Mesodermal cell (in vitro differentiated cells): ENCODE results near the gene PTPRN2.

Experiments used
- H3K27ac ChIP-seq: 2 replicates; pipeline ENCODE4 v1.7.0; 2013; ENCODE audit warnings: mild to moderate bottlenecking, low read depth, low read length, moderate library complexity; ENCODE audit not compliant: severe bottlenecking
- H3K36me3 ChIP-seq: 2 replicates; pipeline ENCODE4 v1.7.1; 2013; ENCODE audit warnings: mild to moderate bottlenecking, low read length, moderate library complexity; ENCODE audit not compliant: control insufficient read depth, insufficient read depth
- H3K4me1 ChIP-seq: one replicate; pipeline ENCODE4 v1.7.1; 2013; ENCODE audit warnings: mild to moderate bottlenecking, low read length; ENCODE audit not compliant: insufficient read depth, control insufficient read depth, poor library complexity, severe bottlenecking
- H3K4me3 ChIP-seq: 2 replicates; pipeline ENCODE4 v1.7.0; 2013; ENCODE audit warnings: low read length, control low read depth, mild to moderate bottlenecking; ENCODE audit not compliant: insufficient read depth, poor library complexity, severe bottlenecking; ENCODE audit errors: extremely low read depth
- H3K9me3 ChIP-seq: 2 replicates; pipeline ENCODE4 v1.7.1; 2013; ENCODE audit warnings: mild to moderate bottlenecking, low read length, moderate library complexity; ENCODE audit not compliant: control insufficient read depth
- WGBS, 2 experiments: methylation state at CpG; one replicate each; pipeline ENCODE4 v1.1.5; 2013; ENCODE audit warnings: missing lambda C conversion rate in 2 of 2; ENCODE audit not compliant: insufficient coverage in 2 of 2; 5-methylcytosine and 5-hydroxymethylcytosine counted together

Gene PTPRN2

DNA sequence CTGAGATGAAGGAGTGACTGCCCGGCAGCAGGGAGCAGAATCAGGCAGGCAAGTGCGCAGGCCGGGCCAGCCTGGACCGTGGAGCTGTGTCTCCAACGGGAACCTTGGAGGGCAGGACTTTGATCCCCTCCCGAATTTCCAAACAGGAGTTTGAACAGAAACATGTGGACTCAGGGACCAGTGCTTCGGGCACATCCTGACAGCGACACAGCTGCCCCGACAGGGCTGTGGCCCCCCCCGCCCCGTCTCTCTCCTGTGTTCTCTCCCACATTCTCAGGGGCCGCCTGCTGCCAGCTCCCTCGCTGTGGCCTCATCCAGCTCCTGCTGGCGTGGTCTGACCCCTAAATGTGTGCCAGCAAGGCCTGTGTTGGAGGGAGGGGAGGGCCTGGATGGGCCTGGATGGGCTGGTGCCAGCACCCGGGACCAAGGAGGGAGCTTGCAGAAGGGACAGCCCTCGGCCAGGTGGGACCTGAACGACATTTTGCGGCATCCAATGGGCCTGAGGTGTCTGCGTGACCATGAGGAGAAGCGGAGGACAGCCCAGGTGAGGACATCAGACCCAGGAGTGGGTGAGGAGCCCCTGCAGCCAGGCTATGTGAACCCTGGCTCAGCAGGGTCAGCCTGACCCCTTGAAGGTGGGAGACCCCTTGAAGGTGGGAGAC lies 1027.9 kb downstream of the PTPRN2 start:
- Histone ChIP-seq H3K9me3 (peaks cover 72% of the 10 kb centered on the region), H3K4me3 (no peak overlapping the region), H3K36me3 (no peaks in the 10 kb centered on the region), H3K4me1 (no peaks in the 10 kb centered on the region), H3K27ac (no peak overlapping the region)
- WGBS, 2 experiments = 83 to 85% methylated on average over 15 to 16 of the region's 20 CpGs

DNA sequence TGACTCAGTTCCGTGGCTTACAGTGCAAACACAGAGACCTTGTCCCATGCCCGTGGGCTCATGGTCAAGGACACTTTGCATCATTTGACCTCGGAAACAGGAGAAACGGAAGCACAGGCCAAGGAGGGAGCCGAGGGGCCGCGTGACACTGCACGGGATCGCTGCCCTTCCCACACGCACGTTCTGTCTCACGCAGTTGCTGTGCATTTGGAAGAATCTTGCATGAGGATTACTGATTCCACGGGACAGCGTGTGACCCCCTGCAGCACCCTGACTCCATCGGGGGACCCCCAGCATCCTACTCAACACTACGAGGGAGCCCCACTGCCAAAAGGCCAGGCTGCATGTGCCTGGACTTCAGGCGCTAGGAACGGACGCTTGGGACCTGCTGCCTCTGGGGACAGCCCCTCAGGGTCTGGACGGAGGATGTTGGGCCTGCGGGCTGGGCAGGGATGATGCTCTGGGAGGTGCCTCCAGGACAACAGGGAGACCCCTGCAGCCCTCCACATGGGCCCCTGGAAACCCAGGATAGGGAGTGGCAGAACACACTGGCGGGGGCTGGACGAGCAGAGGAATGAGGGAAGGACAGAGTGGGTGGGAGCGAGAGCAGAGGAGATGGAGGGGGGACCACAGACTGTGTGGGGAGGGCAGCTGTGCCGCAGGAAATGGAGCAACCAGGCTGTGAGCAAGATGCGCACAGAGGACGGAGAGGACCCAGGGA lies 1028.6 kb downstream of the PTPRN2 start:
- no peak overlapping the region for H3K4me3 ChIP-seq
- H3K4me1 ChIP-seq = no peaks in the 10 kb centered on the region
- no peak overlapping the region for H3K27ac ChIP-seq
- no peaks in the 10 kb centered on the region for H3K36me3 ChIP-seq
- WGBS, 2 experiments = 84 to 85% methylated on average over 23 to 27 of the region's 27 CpGs
- peaks cover 69% of the 10 kb centered on the region for H3K9me3 ChIP-seq

DNA sequence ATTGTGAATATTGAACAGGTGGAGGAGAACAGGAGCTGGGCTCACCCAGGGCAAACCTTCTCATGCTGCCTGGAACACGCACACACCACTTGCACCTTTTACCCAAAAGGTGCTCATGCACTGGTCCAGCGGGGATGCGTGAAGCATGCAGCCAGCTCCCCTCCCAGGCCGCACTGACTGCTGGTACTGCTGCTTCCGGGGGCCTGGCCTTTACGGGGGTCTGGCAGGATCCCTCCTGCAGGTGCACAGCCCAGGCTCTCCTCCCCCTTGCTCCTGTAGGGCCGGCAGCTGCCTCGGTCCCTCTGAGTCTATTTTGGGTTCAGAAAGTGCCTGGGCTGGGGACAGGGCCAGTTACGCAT lies 1029.1 kb downstream of the PTPRN2 start:
- Histone ChIP-seq H3K4me3 (no peak overlapping the region), H3K4me1 (no peaks in the 10 kb centered on the region), H3K9me3 (peaks cover 67% of the 10 kb centered on the region), H3K36me3 (no peaks in the 10 kb centered on the region), H3K27ac (no peak overlapping the region)
- WGBS, 2 experiments = 82 to 87% methylated on average over 8 to 9 of the region's 9 CpGs

DNA sequence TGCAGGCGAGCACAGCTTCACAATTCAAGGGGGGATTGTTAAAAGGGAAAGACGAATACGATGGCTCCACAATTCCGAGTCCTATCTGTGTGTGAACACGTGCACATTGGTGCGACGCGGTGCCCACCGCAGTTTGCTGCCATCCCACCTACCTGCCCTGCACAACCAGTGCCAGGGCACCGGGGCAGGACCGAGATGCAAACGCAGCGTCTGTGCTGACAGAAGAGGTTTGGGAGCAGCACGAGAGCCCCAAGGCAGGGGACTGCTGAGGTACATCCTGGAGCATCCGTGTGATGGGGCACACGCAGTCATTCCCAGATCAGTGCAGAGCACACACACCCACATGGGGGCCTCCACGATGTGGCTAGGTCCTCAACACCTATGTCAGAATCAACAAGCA lies 1029.6 kb downstream of the PTPRN2 start:
- 89 to 90% methylated on average over 7 to 16 of the region's 17 CpGs for WGBS, 2 experiments
- peaks cover 71% of the 10 kb centered on the region for H3K9me3 ChIP-seq

DNA sequence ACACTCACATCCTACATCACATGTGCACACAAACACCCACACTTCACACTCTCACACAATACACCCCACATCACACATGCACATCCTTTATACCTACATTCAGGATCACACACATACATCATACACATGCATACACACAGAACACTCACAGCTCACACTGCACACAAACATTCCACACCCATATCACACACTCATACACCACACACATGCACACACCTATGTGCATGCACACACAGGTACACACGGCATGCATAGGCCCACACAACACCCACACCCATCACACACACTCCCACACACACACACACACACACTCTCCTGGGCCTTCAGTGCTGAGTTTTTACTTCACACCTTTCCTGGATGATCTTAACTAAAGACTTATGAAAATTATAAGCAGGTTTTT lies 1030.4 kb downstream of the PTPRN2 start:
- H3K27ac ChIP-seq = no peak overlapping the region
- no peaks in the 10 kb centered on the region for H3K4me1 ChIP-seq
- H3K36me3 ChIP-seq = no peaks in the 10 kb centered on the region
- 70 to 75% methylated on average over 1 of the region's 1 CpG for WGBS, 2 experiments
- no peak overlapping the region for H3K4me3 ChIP-seq
- H3K9me3 ChIP-seq = peaks cover 73% of the 10 kb centered on the region

More for the DNA sequence above, 1029.6 kb downstream of the PTPRN2 start:
- H3K27ac ChIP-seq = no peak overlapping the region
- no peaks in the 10 kb centered on the region for H3K4me1 ChIP-seq
- no peaks in the 10 kb centered on the region for H3K36me3 ChIP-seq
- H3K4me3 ChIP-seq = no peak overlapping the region

- Histone ChIP-seq H3K4me3 (no peak overlapping the region), H3K9me3 (peaks cover 74% of the 10 kb centered on the region), H3K4me1 (no peaks in the 10 kb centered on the region), H3K27ac (no peak overlapping the region), H3K36me3 (no peaks in the 10 kb centered on the region)
- 50 to 69% methylated on average over 1 of the region's 1 CpG for WGBS, 2 experiments
Measured at GRCh38 chr7:157556642-157556944, 1031.0 kb downstream of the PTPRN2 start.

DNA sequence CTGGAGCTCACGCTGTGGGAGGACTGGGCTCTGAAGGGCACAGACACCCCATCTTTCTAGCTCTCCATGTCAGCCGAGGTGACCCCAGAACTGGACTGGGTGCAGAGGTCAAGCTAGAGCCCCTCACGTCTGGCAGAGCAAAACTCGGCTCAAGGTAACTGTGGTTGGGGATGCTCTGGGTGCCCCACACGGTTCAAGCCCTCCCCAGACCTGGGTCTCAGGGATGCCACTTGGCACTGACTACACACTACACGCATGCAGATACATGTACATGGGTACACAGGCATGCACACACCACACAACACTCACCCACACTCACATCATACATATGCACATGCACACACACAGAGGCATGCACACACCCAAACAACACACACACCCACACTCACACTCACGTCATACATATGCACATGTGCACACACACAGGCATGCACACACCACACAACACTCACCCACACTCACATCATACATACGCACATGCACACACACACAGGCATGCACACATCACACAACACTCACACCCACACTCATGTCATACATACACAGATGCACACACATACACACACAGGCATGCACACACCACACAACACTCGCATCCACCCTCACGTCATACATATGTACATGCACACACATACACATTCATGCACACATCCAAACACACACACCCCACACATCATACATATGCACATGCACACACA lies 1031.5 kb downstream of the PTPRN2 start:
- WGBS, 2 experiments = 68 to 82% methylated on average over 6 to 9 of the region's 10 CpGs
- no peak overlapping the region for H3K4me3 ChIP-seq
- no peaks in the 10 kb centered on the region for H3K36me3 ChIP-seq

DNA sequence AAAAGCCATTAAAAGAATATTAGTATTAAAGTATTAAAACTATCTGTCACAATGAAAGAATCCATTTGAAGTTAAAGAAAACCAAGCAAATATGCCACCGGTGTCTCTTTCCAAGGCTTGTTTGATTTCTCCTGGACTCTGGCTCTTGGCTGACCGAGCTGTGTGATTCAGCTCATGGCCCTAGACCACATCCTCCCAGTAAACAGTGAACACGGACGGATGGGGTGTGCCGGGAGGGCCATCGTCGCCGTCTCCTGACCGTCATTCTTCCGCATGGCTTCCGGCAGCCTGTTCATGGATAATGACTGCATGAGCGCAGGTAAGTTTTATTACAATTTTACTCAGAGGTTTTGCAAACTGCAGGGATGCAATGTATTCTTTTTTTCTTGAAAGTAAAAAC lies 1032.3 kb downstream of the PTPRN2 start:
- H3K9me3 ChIP-seq = peaks cover 79% of the 10 kb centered on the region

More for the DNA sequence above, 1031.5 kb downstream of the PTPRN2 start:
- Histone ChIP-seq H3K4me1 (no peaks in the 10 kb centered on the region), H3K27ac (no peak overlapping the region), H3K9me3 (peaks cover 79% of the 10 kb centered on the region)

GRCh38 chr7:157554393-157555238 lies 1033.0 kb downstream of the PTPRN2 start:
- 81% methylated on average over 18 to 23 of the region's 28 CpGs for WGBS, 2 experiments
- Histone ChIP-seq H3K4me1 (no peaks in the 10 kb centered on the region), H3K4me3 (no peak overlapping the region), H3K36me3 (no peaks in the 10 kb centered on the region), H3K9me3 (peaks cover 85% of the 10 kb centered on the region), H3K27ac (no peak overlapping the region)

More for the DNA sequence above, 1032.3 kb downstream of the PTPRN2 start:
- Histone ChIP-seq H3K27ac (no peak overlapping the region), H3K4me1 (no peaks in the 10 kb centered on the region), H3K36me3 (no peaks in the 10 kb centered on the region), H3K4me3 (no peak overlapping the region)
- WGBS, 2 experiments = 88% methylated on average over 12 of the region's 12 CpGs

DNA sequence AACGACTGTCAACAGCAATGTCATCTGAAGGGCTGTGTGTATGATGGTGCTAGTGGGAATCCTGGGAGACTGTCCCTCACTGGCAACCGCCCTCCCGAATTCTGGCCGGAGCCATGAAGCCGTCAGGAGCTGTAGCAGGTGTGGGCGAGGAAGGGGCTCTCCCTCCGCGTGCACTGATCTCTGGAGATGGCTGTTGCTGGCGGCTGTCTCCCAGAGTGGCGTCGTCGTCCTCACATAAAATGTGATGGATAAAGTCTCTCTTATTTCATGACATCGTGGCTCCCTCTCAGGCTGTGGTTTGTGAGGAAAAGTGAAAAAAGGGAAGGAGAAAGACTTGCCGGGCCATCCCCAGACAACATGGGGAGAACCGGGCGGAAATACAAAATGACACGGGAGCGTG lies 1034.4 kb downstream of the PTPRN2 start:
- Histone ChIP-seq H3K4me3 (no peak overlapping the region), H3K4me1 (no peaks in the 10 kb centered on the region), H3K36me3 (no peaks in the 10 kb centered on the region), H3K27ac (no peak overlapping the region), H3K9me3 (peaks cover 79% of the 10 kb centered on the region)
- 76 to 83% methylated on average over 14 of the region's 18 CpGs for WGBS, 2 experiments
